Panc1 (cell line): ENCODE measurements around the gene RARA. TPM values are rescaled to one million over a fixed set of nuclear protein-coding genes. Genes with fewer than 3 reads are reported as not detected.

ENCODE experiments used
- ATAC-seq: fragments of 200-7000 bp; cut with Tn5 transposase; 2 replicates; pipeline ENCODE4 v1.9.1; 2020; ENCODE audit warnings: mild to moderate bottlenecking, moderate library complexity
- BruUV-seq: library from RNA; stranded (reverse); fragments of 400-500 nt; replicated peaks from 2 replicates; lab custom pipeline; 2021; lab: Mats Ljungman, UMichigan
- CTCF ChIA-PET: fragments of 300-600 bp; sonication (Branson Sonifier 250); formaldehyde crosslinking; loops from one replicate; lab custom pipeline; 2022; ENCODE audit warnings: antibody characterized with exemption; lab: Charles Lee
- POLR2A ChIA-PET: fragments of 300-600 bp; sonication (Branson Sonifier 250); formaldehyde crosslinking; loops from one replicate; lab custom pipeline; 2022; ENCODE audit warnings: antibody characterized with exemption; lab: Charles Lee
- DNase-seq: peaks from one replicate; pipeline ENCODE4 v3.0.0-alpha.2; 2010; ENCODE audit warnings: low read depth, low spot score
- H3K27ac ChIP-seq: 2 replicates; pipeline ENCODE4 v1.5.1; 2011; ENCODE audit warnings: mild to moderate bottlenecking, low read length, inconsistent platforms
- H3K27me3 ChIP-seq: fragments of 200-500 bp; sonication (Bioruptor generic); 2 replicates; pipeline ENCODE4 v1.6.0; 2014; ENCODE audit warnings: low read length, inconsistent platforms; ENCODE audit not compliant: control insufficient read depth, insufficient read depth
- H3K36me3 ChIP-seq: fragments of 200-500 bp; sonication (Bioruptor generic); 2 replicates; pipeline ENCODE4 v1.5.1; 2014; ENCODE audit warnings: inconsistent platforms, mild to moderate bottlenecking, low read length, moderate library complexity; ENCODE audit not compliant: control insufficient read depth, insufficient read depth
- H3K4me1 ChIP-seq: 2 replicates; pipeline ENCODE4 v1.5.1; 2011; ENCODE audit warnings: inconsistent platforms, mild to moderate bottlenecking, low read length, moderate library complexity; ENCODE audit not compliant: control insufficient read depth, insufficient read depth
- H3K4me3 ChIP-seq, 2 experiments: 2 replicates each; pipeline ENCODE4 v1.5.1; 2011 to 2012; ENCODE audit warnings: low read depth in 2 of 2, low read length in 2 of 2, mild to moderate bottlenecking in 2 of 2, inconsistent platforms in 1 of 2, moderate library complexity in 1 of 2
- H3K9me3 ChIP-seq: fragments of 200-500 bp; sonication (Bioruptor generic); 2 replicates; pipeline ENCODE4 v1.5.1; 2014; ENCODE audit warnings: low read depth, mild to moderate bottlenecking, inconsistent platforms, low read length, moderate library complexity; ENCODE audit not compliant: control insufficient read depth, insufficient read depth
- POLR2AphosphoS5 ChIP-seq: IDR thresholded peaks from 2 replicates; pipeline ENCODE4 v1.6.1; 2012; ENCODE audit warnings: mild to moderate bottlenecking, low read depth, low read length, moderate library complexity
- SIN3A ChIP-seq: IDR thresholded peaks from 2 replicates; pipeline ENCODE4 v1.6.1; 2012; ENCODE audit warnings: low read depth, mild to moderate bottlenecking, low read length, moderate library complexity, borderline replicate concordance; ENCODE audit not compliant: insufficient read depth
- TCF7L2 ChIP-seq: IDR thresholded peaks from 2 replicates; pipeline ENCODE4 v1.6.1; 2011; ENCODE audit warnings: mild to moderate bottlenecking, low read depth, low read length, inconsistent platforms
- in situ Hi-C: cut with HindIII; loops from 2 replicates; pipeline ENCODE4 v1.10.0; 2016; ENCODE audit warnings: low sequenced_read_pairs, low pct_unique_long_range_greater_than_20kb
- intact Hi-C: fragments of 100-400 bp; cut with micrococcal nuclease; formaldehyde crosslinking; loops from one replicate; pipeline ENCODE4 v1.10.0; 2022; ENCODE audit not compliant: unreplicated experiment
- total RNA-seq: library from RNA; stranded (reverse); gene quantifications from one replicate; pipeline ENCODE4 v1.2.1, GENCODE V29; 2021; ENCODE audit not compliant: unreplicated experiment
- TF ChIP-seq, protein P1 (sequence below), 2 experiments: IDR thresholded peaks; 2 replicates each; pipeline ENCODE4 v1.6.1; 2011 to 2012; ENCODE audit warnings: low read depth in 2 of 2, control low read depth in 1 of 2, low read length in 1 of 2, mild to moderate bottlenecking in 1 of 2, moderate library complexity in 1 of 2; ENCODE audit not compliant: insufficient read depth in 1 of 2
- TF ChIP-seq, protein P2 (sequence below): fragments of 450-650 bp; IDR thresholded peaks from 2 replicates; pipeline ENCODE4 v1.5.1; 2017; ENCODE audit warnings: mild to moderate bottlenecking

The RARA gene
- total RNA-seq, 1 experiment from 2014 or later: 55.6 TPM

DNA sequence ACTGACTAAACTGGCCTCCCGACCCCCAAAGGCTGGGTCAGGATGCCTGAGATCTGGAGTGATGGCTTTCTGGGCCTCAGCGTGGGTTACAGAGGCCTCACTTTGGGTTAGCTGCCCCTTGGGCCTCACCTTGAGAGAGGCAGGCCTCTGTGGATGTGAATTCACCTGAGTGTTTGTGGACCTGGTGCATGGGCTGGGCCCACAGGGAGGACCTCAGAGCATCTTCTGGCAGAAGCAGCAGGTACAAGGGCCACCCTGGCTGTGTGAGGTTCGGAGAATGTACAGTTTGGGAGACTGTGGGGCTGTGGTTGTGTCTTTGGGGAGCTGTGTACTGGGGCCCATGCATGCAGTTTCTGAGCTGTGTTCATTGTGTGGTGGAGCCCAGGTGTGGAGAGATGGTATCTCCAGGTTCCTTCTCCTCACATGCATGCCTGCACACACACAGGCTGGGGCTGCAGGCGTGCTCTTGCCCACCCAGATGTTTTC, 18.3 kb downstream of the RARA start:
- Histone ChIP-seq H3K9me3 (no peaks in the 10 kb centered on the region), H3K27ac (peak overlapping the region; percentile 31; the same call in 1 of the 2 replicates), H3K36me3 (no peaks in the 10 kb centered on the region), H3K27me3 (no peaks in the 10 kb centered on the region), H3K4me3 (no peak overlapping the region), H3K4me1 (peaks cover 86% of the 10 kb centered on the region)
- no peak for DNase-seq
- TF ChIP-seq, protein P1, sequence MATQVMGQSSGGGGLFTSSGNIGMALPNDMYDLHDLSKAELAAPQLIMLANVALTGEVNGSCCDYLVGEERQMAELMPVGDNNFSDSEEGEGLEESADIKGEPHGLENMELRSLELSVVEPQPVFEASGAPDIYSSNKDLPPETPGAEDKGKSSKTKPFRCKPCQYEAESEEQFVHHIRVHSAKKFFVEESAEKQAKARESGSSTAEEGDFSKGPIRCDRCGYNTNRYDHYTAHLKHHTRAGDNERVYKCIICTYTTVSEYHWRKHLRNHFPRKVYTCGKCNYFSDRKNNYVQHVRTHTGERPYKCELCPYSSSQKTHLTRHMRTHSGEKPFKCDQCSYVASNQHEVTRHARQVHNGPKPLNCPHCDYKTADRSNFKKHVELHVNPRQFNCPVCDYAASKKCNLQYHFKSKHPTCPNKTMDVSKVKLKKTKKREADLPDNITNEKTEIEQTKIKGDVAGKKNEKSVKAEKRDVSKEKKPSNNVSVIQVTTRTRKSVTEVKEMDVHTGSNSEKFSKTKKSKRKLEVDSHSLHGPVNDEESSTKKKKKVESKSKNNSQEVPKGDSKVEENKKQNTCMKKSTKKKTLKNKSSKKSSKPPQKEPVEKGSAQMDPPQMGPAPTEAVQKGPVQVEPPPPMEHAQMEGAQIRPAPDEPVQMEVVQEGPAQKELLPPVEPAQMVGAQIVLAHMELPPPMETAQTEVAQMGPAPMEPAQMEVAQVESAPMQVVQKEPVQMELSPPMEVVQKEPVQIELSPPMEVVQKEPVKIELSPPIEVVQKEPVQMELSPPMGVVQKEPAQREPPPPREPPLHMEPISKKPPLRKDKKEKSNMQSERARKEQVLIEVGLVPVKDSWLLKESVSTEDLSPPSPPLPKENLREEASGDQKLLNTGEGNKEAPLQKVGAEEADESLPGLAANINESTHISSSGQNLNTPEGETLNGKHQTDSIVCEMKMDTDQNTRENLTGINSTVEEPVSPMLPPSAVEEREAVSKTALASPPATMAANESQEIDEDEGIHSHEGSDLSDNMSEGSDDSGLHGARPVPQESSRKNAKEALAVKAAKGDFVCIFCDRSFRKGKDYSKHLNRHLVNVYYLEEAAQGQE (IDR thresholded peaks at IDR 0.05; ENCODE audit: insufficient read depth in 1 of 2, low read depth in 2 of 2, low read length in 1 of 2): no peak
- no peak for TF ChIP-seq POLR2AphosphoS5
- CTCF ChIA-PET: no interaction called here
- in situ Hi-C loops: no loop called here
- no peak for ATAC-seq
- BruUV-seq: no TSS peak
- intact Hi-C loops: no loop called here
- POLR2A ChIA-PET: interaction anchor here (0.7 kb wide), 1 partner anchor 11 kb away, joined by 11 read pairs; no protein-coding TSS in a partner anchor

DNA sequence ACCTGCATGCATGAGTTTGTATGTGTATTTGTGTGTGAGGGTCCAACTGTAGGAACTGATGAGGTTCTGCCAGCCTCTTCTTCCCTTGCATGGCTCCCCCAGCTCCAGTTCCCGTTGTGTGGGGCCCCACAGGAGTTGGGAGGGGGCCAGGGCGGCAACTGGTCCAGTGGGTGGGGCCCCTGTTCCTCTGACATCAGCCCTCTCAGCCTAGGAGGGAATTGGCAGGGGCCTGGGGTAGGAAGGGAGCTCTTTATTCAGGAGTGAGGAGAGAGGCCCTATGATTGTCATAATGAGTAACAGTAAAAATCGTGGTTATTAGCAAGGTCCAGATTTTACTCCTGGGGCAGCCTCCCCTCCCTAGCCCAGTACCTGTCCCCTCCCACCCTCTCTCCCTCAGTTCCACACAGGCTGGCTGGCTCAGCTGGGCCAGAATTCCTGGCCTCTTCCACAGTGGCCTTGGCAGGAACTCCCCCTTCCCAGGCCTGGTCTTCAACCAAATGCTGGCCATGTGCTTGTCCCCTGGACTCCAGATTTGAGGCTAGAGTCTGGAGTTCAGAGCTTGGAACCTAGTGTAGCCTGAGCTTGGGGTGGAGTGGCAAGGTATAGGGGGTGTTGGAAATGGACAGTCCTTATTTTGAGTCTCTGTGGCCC, 18.9 kb downstream of the RARA start:
- TF ChIP-seq SIN3A (no peak), TCF7L2 (no peak), POLR2AphosphoS5 (no peak)
- TF ChIP-seq, protein P1 (IDR thresholded peaks at IDR 0.05; ENCODE audit: insufficient read depth in 1 of 2, low read depth in 2 of 2, low read length in 1 of 2): no peak
- TF ChIP-seq, protein P2, sequence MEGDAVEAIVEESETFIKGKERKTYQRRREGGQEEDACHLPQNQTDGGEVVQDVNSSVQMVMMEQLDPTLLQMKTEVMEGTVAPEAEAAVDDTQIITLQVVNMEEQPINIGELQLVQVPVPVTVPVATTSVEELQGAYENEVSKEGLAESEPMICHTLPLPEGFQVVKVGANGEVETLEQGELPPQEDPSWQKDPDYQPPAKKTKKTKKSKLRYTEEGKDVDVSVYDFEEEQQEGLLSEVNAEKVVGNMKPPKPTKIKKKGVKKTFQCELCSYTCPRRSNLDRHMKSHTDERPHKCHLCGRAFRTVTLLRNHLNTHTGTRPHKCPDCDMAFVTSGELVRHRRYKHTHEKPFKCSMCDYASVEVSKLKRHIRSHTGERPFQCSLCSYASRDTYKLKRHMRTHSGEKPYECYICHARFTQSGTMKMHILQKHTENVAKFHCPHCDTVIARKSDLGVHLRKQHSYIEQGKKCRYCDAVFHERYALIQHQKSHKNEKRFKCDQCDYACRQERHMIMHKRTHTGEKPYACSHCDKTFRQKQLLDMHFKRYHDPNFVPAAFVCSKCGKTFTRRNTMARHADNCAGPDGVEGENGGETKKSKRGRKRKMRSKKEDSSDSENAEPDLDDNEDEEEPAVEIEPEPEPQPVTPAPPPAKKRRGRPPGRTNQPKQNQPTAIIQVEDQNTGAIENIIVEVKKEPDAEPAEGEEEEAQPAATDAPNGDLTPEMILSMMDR: no peak
- DNase-seq (no peak), ATAC-seq (no peak)
- Histone ChIP-seq H3K4me1 (peaks cover 86% of the 10 kb centered on the region), H3K36me3 (no peaks in the 10 kb centered on the region), H3K27me3 (no peaks in the 10 kb centered on the region), H3K9me3 (no peaks in the 10 kb centered on the region), H3K27ac (peak overlapping the region; percentile 31; the same call in 1 of the 2 replicates), H3K4me3 (no peak overlapping the region)
- no TSS peak for BruUV-seq
- in situ Hi-C loops (no loop called here), intact Hi-C loops (no loop called here)
- ChIA-PET CTCF (interaction anchor here (0.6 to 1.8 kb wide), 2 partner anchors 11 to 465 kb away, joined by 3 to 6 read pairs; no protein-coding TSS in a partner anchor), POLR2A (no interaction called here)
